ENCODE results near the gene MYLK4. TPM values are rescaled to one million over a fixed set of nuclear protein-coding genes. Genes with fewer than 3 reads are reported as not detected.

The MYLK4 gene
- total RNA-seq, 3 donors from 2014 or later: 1.3 to 1.9 (median 1.4) TPM

- Histone ChIP-seq H3K27me3 (no peaks in the 10 kb centered on the region), H3K36me3 (no peaks in the 10 kb centered on the region), H3K4me1 (no peaks in the 10 kb centered on the region), H3K27ac (no peak overlapping the region), H3K9me3 (no peaks in the 10 kb centered on the region), H3K4me3 (no peak overlapping the region)
- intact Hi-C loops (cut with DNase I; ENCODE audit: low total_unique reads): loop anchor here (10.0 kb wide), 1 partner anchor 1828 kb away; no protein-coding TSS in a partner anchor
- no peak for DNase-seq (ENCODE audit: low spot score in 2 of 2)
- TF ChIP-seq CTCF (IDR thresholded peaks at IDR 0.05): no peak
- TF ChIP-seq POLR2A (IDR thresholded peaks at IDR 0.05): no peak
- TF ChIP-seq POLR2AphosphoS5 (IDR thresholded peaks at IDR 0.05): no peak
Observed at GRCh38 chr6:2782825-2783187, 32.1 kb upstream of the MYLK4 start.

GRCh38 chr6:2782356-2782708 is 31.6 kb upstream of the MYLK4 start:
- no peak for DNase-seq (ENCODE audit: low spot score in 2 of 2)
- H3K4me1 ChIP-seq: no peaks in the 10 kb centered on the region
- no peaks in the 10 kb centered on the region for H3K36me3 ChIP-seq
- no peaks in the 10 kb centered on the region for H3K9me3 ChIP-seq
- TF ChIP-seq POLR2AphosphoS5 (IDR thresholded peaks at IDR 0.05) (no peak), POLR2A (IDR thresholded peaks at IDR 0.05) (no peak), CTCF (IDR thresholded peaks at IDR 0.05) (no peak)
- no peak overlapping the region for H3K4me3 ChIP-seq
- intact Hi-C loops (cut with DNase I; ENCODE audit: low total_unique reads): loop anchor here (10.0 kb wide), 1 partner anchor 1828 kb away; no protein-coding TSS in a partner anchor
- no peak overlapping the region for H3K27ac ChIP-seq
- H3K27me3 ChIP-seq: no peaks in the 10 kb centered on the region

- no peaks in the 10 kb centered on the region for H3K36me3 ChIP-seq
- TF ChIP-seq POLR2A (IDR thresholded peaks at IDR 0.05): no peak
- TF ChIP-seq CTCF (IDR thresholded peaks at IDR 0.05): no peak
- no peak for TF ChIP-seq POLR2AphosphoS5 (IDR thresholded peaks at IDR 0.05)
Observed at GRCh38 chr6:2781685-2782355, 31.1 kb upstream of the MYLK4 start.

GRCh38 chr6:2780102-2780737 is 29.5 kb upstream of the MYLK4 start:
- intact Hi-C loops (cut with DNase I; ENCODE audit: low total_unique reads): loop anchor here (10.0 kb wide), 1 partner anchor 1825 kb away; no protein-coding TSS in a partner anchor
- Histone ChIP-seq H3K36me3 (no peaks in the 10 kb centered on the region), H3K27ac (no peak overlapping the region), H3K9me3 (no peaks in the 10 kb centered on the region), H3K27me3 (no peaks in the 10 kb centered on the region), H3K4me1 (no peaks in the 10 kb centered on the region), H3K4me3 (no peak overlapping the region)
- DNase-seq (ENCODE audit: low spot score in 2 of 2): no peak
- TF ChIP-seq CTCF (IDR thresholded peaks at IDR 0.05) (no peak), POLR2AphosphoS5 (IDR thresholded peaks at IDR 0.05) (no peak), POLR2A (IDR thresholded peaks at IDR 0.05) (no peak)

More at GRCh38 chr6:2781685-2782355, 31.1 kb upstream of the MYLK4 start:
- Histone ChIP-seq H3K27ac (no peak overlapping the region), H3K9me3 (no peaks in the 10 kb centered on the region), H3K4me1 (no peaks in the 10 kb centered on the region), H3K4me3 (no peak overlapping the region), H3K27me3 (no peaks in the 10 kb centered on the region)
- intact Hi-C loops (cut with DNase I; ENCODE audit: low total_unique reads): loop anchor here (10.0 kb wide), 1 partner anchor 1827 kb away; no protein-coding TSS in a partner anchor
- DNase-seq (ENCODE audit: low spot score in 2 of 2): no peak

- Histone ChIP-seq H3K4me1 (no peaks in the 10 kb centered on the region), H3K36me3 (no peaks in the 10 kb centered on the region), H3K27me3 (no peaks in the 10 kb centered on the region), H3K9me3 (no peaks in the 10 kb centered on the region), H3K4me3 (no peak overlapping the region), H3K27ac (no peak overlapping the region)
- DNase-seq (ENCODE audit: low spot score in 2 of 2): no peak
- intact Hi-C loops (cut with DNase I; ENCODE audit: low total_unique reads): no loop called here
- TF ChIP-seq CTCF (IDR thresholded peaks at IDR 0.05): no peak
- TF ChIP-seq POLR2A (IDR thresholded peaks at IDR 0.05): no peak
- TF ChIP-seq POLR2AphosphoS5 (IDR thresholded peaks at IDR 0.05): no peak
Observed at GRCh38 chr6:2777249-2777648, 26.5 kb upstream of the MYLK4 start.

Measured in breast epithelium (tissue), 4 donors.